ENCODE data around the gene WASF3.
A peak's percentile ranks its signal among the peaks of the same experiment; 100 is the strongest.

The WASF3 gene

GRCh38 chr13:26688980-26689379, 131.5 kb downstream of the WASF3 start:
- DNase-seq: no peak

DNA sequence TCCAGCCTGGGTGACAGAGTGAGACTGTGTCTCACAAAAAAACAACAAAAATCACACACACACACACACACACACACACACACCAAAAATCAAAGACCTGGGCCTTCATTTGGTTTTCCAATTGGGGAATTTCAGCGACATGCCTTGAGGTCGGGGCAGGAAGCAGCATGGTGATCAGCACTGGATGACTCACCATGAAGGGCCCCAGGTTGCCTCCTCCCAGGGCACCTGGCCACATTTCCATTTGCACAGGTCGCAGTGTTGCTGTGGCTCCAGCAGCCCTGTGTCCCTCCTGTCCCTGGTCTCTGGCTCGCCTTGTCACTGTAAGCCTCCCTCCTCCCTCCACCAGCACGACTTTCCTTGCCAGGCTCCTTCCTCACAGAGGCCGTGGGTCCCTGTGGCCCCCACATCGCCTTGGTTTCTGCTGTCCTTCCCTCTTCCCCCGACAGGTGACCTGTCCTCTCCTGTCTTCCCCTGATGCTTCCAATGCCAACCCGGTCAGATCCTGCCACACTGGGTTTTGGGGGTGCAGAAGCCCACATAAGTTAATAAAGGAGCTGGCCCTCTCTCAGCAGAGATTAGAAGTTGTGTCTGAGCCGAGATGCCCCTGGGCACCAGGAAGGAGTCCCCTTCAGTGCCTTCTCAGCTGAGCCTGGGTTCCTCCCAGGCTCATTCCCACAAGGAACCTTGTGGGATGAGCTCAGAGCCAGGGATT, 136.4 kb downstream of the WASF3 start:
- no peak for DNase-seq

DNA sequence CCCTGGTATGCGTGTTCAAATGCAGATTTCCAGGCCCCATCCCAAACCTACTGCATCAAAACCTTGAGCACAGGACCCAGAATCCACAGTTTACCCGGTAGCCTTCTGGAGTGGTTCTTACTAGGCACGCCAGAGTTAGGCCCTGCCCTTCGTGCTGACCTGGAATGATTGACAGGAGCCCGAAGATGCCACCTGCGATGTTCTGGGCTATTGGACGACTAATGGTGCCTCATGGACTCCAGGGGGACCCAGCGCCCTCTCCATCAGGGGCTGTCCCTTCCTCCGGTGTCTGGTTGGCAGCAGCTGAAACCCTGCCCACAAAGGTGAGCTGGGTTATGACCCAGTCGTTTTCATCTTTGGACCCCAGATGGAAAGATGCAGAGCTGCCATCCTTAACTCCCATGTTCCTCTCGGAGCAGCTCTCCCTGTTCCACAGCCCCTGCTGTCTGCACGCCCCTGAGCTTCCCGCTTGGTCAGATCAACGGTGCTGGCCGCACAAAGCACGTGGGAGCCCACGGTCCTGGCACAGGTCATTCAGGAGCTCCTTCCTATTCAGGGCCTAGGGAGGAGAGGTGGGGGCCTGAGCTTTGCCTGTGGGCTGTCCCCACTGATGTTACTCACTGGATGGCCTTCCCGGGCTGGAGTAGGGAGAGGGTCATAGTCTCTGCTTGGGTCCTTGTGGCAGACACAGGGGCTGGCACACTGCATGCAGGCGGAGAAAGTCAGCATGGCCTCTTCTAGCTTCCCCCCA, 137.3 kb downstream of the WASF3 start:
- no peak for DNase-seq

GRCh38 chr13:26695360-26695705, 137.8 kb downstream of the WASF3 start:
- no peak for DNase-seq

DNA sequence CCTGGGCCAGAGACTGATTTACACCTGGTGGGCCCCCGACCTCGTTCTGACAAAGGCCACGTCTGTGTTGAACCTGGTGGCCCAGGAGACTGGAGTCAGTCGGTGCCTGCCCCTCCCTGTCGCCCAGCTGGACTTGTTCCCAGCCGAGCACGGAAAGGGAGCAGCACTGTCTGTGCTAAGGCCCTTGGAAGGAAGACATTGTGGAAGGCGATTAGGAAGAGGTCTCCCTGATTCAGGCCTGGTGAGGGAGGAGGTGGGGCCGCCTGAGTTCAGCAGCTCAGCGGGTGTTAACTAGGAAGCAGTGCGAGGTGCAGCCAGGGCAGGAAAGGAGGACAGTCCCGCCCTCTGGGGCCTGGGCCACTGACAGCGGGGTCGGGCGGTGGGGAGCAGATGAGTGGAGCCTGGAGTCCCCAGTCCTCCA, 138.4 kb downstream of the WASF3 start:
- no peak for DNase-seq

GRCh38 chr13:26697069-26697955, 139.8 kb downstream of the WASF3 start:
- no peak for DNase-seq

DNA sequence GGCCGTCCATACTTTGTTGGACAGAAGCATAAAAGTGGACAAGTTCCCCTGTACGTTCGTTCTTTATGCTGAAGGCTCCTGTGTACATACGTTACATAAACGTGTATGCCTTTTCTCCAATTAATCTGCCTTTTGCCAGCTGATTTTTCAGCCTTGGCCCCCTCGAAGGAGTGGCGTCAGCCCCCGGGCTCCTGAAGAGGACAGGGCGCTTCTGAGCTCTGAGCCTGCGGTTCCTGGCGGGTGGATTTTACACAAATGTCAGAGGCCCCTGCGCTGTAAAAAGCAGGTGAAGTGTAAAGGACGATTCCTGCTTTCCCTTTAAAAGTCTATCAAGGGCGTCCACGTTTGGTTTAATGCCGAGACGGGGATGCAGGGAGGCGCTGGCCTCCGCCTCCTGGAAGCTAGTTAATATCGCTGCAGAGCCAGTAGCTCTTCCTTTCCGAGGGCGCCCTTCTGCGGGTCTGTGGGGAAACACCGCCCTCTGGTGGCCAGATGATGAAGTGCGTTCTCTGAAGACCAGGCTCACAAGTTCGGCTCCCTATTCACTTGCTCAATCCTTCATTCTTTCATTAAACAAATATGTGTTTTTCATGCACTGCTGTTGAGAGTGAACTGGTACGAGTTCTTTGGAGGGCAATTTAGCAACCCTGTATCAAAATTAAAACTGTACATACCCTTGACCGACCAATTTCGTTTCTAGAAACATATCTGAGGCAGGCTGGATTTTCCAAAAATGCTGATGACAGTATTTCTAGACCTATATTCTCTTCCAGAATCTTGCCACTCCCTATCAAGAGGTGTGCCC, 141.1 kb downstream of the WASF3 start:
- peak; percentile 67 for DNase-seq

GRCh38 chr13:26699197-26699490, 141.7 kb downstream of the WASF3 start:
- DNase-seq: no peak

DNA sequence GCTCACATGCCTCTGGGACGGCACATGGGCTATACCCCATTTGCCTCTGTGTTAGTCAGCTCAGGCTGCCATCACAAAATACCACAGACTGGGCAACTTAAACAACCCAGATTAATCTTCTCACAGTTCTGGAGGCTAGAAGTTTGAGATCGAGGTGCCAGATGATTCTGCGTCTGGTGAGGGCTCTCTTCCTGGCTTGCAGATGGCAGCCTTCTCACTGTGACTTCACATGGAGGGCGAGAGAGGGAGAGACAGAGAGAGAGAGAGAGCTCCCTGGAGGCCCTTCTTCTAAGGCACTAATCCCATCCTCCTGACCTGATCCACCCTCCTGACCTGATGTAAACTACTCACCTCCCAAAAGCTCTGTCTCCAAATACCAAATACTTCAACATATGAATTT, 148.1 kb downstream of the WASF3 start:
- no peak for DNase-seq

- DNase-seq: no peak
These were observed 148.9 kb downstream of the WASF3 start for GRCh38 chr13:26706381-26706780.

DNA sequence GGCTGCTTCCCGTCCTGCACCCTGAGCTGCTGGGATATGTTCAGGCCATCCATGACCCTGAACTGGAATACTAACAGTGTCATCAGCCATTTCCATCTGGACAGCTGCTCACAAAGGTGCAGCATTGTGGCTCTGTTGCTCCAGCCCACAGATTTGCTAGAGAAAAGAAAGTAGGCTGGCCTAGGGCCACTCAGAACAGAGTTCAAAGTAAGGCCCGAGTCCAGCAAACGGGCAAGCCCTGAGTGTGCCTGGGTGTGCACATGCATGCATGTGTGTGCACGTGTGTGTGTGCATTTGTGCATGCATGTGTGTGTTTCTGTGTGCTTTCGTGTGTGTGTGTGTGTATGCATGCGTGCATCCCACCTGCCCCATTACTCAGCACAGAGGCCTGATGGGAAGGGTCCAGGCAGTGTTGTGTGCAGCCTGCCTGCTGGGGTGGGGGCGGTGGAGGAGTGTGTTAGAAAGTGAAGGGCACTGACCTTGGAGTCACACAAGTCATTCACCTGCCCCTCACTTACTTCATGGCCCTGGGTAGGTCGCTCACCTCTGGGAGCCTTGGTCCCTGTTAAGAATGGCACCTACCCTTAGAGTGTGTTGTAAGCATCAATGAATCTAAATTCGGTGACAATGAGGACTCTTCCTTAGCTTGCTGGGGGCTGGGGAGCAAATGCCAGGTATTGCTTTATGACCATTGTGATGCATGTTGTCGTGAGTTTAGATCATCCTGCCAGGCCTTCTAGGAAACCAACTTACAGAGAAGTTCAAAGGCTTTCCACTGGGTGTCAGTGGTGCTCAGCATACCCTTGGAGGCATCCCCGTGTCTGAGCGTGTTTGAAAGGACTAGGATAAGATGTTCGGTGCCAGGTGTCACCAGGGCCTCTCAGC, 149.9 kb downstream of the WASF3 start:
- no peak for DNase-seq

GRCh38 chr13:26708007-26708297, 150.5 kb downstream of the WASF3 start:
- no peak for DNase-seq

DNA sequence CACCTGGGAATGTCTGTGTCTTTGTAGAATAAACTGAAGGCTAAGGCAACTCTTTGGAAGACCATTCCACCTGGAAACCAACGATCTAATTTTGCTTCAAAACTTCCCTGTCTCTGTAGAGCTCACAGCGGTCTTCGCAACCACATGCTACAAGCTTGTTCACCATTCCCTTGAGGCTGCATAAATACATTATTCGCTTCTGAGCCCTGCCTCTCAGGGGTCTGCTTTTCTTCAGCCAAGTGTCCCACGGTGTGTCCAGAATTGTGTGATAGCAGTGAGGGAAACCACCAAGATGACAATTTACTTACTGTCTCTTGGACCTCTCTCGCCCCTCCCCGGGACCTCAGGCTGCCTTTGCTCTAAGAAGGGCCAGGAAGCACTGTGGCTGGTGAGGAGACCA, 152.0 kb downstream of the WASF3 start:
- DNase-seq: no peak

GRCh38 chr13:26710166-26710565, 152.7 kb downstream of the WASF3 start:
- DNase-seq: no peak

DNA sequence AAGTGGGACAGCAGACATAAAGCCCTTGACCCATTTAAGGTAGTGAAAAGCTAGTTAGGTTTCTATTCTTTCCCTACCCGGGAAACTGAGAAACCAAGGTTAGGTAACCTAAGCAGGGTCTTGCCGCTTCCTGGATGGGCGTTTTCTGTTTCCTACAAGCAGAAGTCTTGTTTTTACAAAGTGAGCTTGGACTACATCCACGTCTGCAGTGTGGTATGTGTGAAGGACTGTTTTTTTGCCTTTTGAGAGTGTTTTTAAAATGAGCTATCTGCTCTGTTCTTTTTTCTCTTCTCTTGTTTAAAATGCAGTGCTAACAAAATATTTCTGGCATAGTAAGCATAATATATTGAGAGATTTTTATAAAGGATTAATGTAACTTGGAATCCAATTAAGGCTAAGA, 153.7 kb downstream of the WASF3 start:
- no peak for DNase-seq

GRCh38 chr13:26713341-26713740, 155.9 kb downstream of the WASF3 start:
- DNase-seq: no peak

GRCh38 chr13:26716984-26717383, 159.5 kb downstream of the WASF3 start:
- DNase-seq: no peak

GRCh38 chr13:26718146-26718545, 160.7 kb downstream of the WASF3 start:
- no peak for DNase-seq

DNA sequence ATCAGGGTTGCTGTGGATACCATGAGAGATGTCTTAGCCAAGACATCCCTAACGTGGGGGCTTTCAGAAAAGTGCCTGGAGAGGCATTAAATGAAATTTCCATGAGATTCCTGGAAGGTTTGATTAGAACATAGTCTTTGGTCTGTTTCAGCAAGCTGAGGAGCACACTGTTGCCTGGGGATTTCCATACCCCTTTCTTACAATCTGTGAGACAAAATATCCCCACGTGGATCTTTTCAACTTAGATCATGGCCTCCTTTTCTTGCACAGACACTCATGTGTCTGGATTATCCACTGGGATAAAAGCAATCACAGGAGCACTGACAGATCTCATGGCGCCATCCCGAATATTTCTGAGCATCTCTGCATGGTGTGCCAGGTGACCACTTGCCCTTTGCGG, 161.4 kb downstream of the WASF3 start:
- no peak for DNase-seq

DNA sequence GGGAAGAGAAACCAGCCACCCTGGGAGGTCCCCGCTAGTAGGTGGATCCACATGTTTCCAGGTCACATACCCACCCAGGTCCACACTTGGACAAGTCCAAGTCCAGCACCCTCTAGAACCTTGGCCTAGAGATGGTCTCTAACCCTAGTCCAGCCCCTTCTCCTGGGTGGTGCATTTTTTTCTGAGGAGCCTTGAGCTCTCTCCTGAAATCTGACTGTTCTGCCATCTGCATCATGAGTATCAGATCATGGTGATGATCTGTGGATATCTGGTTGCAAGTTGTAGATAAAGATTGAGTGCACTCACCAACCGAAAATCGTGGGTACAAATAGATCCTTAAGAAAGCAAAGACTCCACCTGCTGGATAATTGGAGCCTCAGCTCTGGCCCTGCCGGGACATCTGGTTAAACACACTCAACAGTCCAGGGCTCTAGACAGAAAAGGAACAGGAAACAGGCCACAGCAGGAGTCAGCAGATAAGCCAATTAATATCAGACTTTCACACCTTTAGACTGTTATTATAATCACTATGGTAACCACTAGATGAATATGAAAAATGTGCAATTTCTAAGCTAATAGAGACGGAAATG, 162.0 kb downstream of the WASF3 start:
- DNase-seq: no peak

DNA sequence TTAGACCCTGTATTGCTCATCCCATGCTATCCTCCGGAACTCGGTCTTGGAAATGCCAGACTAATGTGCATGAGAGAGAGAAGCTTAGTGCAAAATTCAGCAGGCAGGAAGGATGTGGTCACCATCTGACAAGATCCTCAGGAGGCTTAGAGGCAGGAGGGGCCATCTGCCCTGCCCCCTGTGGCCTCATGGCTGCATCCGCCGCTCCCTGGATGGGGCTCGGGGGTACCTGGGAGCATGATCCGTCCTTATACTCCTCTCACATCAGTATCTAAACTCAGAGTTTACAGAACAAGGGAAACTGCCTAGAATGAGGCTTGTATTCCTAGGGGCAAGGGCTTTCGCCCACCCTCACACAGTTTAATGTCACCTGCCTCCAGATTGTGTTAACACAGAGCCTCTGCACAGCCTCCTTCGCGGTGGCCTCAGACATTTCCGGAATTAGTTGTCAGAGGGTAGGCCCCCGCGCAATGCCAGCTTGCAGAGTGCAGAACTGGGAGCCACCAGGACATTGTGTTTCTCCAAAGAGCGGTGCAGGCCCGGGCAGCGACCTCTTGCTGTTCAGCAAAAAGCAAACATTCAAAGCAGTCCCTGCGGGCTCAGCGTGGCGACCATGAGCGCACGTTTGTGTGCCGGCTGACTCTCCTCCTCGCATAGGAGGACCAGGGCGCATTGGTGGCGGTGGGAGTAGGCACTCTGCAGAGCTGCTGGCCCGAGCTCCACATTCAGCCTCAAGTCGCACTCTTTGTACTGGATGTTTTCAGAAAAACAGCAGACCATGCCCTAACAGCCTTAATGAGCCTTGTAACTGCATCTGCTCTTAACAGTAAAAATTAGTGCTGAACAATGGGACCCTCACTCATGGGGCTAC, 164.0 kb downstream of the WASF3 start:
- peak; percentile 18 for DNase-seq

All from activated effector memory CD4-positive, alpha-beta T cell treated with Interleukin-2 at 50 U/mL for 16 hours (primary cell).